Measurements from ENCODE around the gene CREBBP.

The CREBBP gene

GRCh38 chr16:3879887-3880564 lies 487 bp downstream of the CREBBP start:
- in situ Hi-C loops (cut with MboI; ENCODE audit: low sequenced_read_pairs), result no loop called here

- in situ Hi-C loops (cut with MboI; ENCODE audit: low sequenced_read_pairs), result no loop called here
Measured at GRCh38 chr16:3879258-3879886, 1.1 kb downstream of the CREBBP start.

- in situ Hi-C loops (cut with MboI; ENCODE audit: low sequenced_read_pairs), result no loop called here
Measured at GRCh38 chr16:3878610-3879009, 1.9 kb downstream of the CREBBP start.

GRCh38 chr16:3876695-3877094 lies 3.8 kb downstream of the CREBBP start:
- in situ Hi-C loops (cut with MboI; ENCODE audit: low sequenced_read_pairs), result no loop called here

GRCh38 chr16:3876160-3876559 lies 4.4 kb downstream of the CREBBP start:
- in situ Hi-C loops (cut with MboI; ENCODE audit: low sequenced_read_pairs), result no loop called here

- in situ Hi-C loops (cut with MboI; ENCODE audit: low sequenced_read_pairs), result no loop called here
Measured at GRCh38 chr16:3874794-3875692, 5.5 kb downstream of the CREBBP start.

GRCh38 chr16:3874242-3874641 lies 6.3 kb downstream of the CREBBP start:
- in situ Hi-C loops (cut with MboI; ENCODE audit: low sequenced_read_pairs), result no loop called here

- in situ Hi-C loops (cut with MboI; ENCODE audit: low sequenced_read_pairs), result no loop called here
Measured at GRCh38 chr16:3873482-3874173, 6.9 kb downstream of the CREBBP start.

GRCh38 chr16:3872216-3872895 lies 8.2 kb downstream of the CREBBP start:
- in situ Hi-C loops (cut with MboI; ENCODE audit: low sequenced_read_pairs), result no loop called here

GRCh38 chr16:3868967-3869366 lies 11.5 kb downstream of the CREBBP start:
- in situ Hi-C loops (cut with MboI; ENCODE audit: low sequenced_read_pairs), result no loop called here

- in situ Hi-C loops (cut with MboI; ENCODE audit: low sequenced_read_pairs), result no loop called here
Measured at GRCh38 chr16:3868556-3868955, 12.0 kb downstream of the CREBBP start.

GRCh38 chr16:3866703-3867431 lies 13.6 kb downstream of the CREBBP start:
- in situ Hi-C loops (cut with MboI; ENCODE audit: low sequenced_read_pairs), result no loop called here

GRCh38 chr16:3865241-3865640 lies 15.3 kb downstream of the CREBBP start:
- in situ Hi-C loops (cut with MboI; ENCODE audit: low sequenced_read_pairs), result no loop called here

GRCh38 chr16:3864562-3864961 lies 16.0 kb downstream of the CREBBP start:
- in situ Hi-C loops (cut with MboI; ENCODE audit: low sequenced_read_pairs), result no loop called here

- in situ Hi-C loops (cut with MboI; ENCODE audit: low sequenced_read_pairs), result no loop called here
Measured at GRCh38 chr16:3863587-3863986, 16.9 kb downstream of the CREBBP start.

GRCh38 chr16:3861808-3862451 lies 18.6 kb downstream of the CREBBP start:
- in situ Hi-C loops (cut with MboI; ENCODE audit: low sequenced_read_pairs), result no loop called here

- in situ Hi-C loops (cut with MboI; ENCODE audit: low sequenced_read_pairs), result no loop called here
Measured at GRCh38 chr16:3859889-3860288, 20.6 kb downstream of the CREBBP start.

- in situ Hi-C loops (cut with MboI; ENCODE audit: low sequenced_read_pairs), result no loop called here
Measured at GRCh38 chr16:3858801-3859200, 21.7 kb downstream of the CREBBP start.
